Gastrocnemius medialis (tissue), 4 donors: Measurements from ENCODE around the gene ASAP2.

Source experiments
- POLR2A ChIP-seq, 2 donors: fragments of 450-650 bp; IDR thresholded peaks; one replicate each; pipeline ENCODE4 v1.6.1; 2017; ENCODE audit warnings: antibody characterized with exemption in 2 of 2, mild to moderate bottlenecking in 2 of 2, moderate library complexity in 2 of 2
- TF ChIP-seq, protein P1 (sequence below), 5 experiments: fragments of 450-650 bp in 3 of 5; fragments of 200-600 bp in 2 of 5; sonication (generic) in 2 of 5; IDR thresholded peaks in 4 of 5; conservative IDR thresholded peaks in 1 of 5; 1 replicate in 4 of 5; 2 replicates in 1 of 5; pipeline ENCODE4 v1.5.1; 2016 to 2019; ENCODE audit warnings: antibody characterized with exemption in 5 of 5, mild to moderate bottlenecking in 3 of 5, moderate library complexity in 3 of 5

GRCh38 chr2:9174771-9175437 is 31.7 kb upstream of the ASAP2 start:
- TF ChIP-seq, protein P1, sequence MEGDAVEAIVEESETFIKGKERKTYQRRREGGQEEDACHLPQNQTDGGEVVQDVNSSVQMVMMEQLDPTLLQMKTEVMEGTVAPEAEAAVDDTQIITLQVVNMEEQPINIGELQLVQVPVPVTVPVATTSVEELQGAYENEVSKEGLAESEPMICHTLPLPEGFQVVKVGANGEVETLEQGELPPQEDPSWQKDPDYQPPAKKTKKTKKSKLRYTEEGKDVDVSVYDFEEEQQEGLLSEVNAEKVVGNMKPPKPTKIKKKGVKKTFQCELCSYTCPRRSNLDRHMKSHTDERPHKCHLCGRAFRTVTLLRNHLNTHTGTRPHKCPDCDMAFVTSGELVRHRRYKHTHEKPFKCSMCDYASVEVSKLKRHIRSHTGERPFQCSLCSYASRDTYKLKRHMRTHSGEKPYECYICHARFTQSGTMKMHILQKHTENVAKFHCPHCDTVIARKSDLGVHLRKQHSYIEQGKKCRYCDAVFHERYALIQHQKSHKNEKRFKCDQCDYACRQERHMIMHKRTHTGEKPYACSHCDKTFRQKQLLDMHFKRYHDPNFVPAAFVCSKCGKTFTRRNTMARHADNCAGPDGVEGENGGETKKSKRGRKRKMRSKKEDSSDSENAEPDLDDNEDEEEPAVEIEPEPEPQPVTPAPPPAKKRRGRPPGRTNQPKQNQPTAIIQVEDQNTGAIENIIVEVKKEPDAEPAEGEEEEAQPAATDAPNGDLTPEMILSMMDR (IDR thresholded peaks at IDR 0.05 in 4 of 5, conservative IDR thresholded peaks at IDR 0.05 in 1 of 5): no peak
- TF ChIP-seq POLR2A (IDR thresholded peaks at IDR 0.05): no peak
